K562 (cell line): ENCODE data around the gene DRD2. TPM values are rescaled to one million over a fixed set of nuclear protein-coding genes. Genes with fewer than 3 reads are reported as not detected.

Experiments
- ATAC-seq: fragments of 200-7000 bp; cut with Tn5 transposase; 3 replicates; pipeline ENCODE4 v1.9.1; 2020; ENCODE audit warnings: moderate library complexity
- BruUV-seq: library from RNA; stranded (reverse); fragments of 400-500 nt; replicated peaks from 2 replicates; lab custom pipeline; 2021; lab: Mats Ljungman, UMichigan
- CTCF ChIA-PET: fragments of 300-600 bp; formaldehyde crosslinking; extraction: SDS; loops from one replicate; lab custom pipeline; 2021; ENCODE audit warnings: low intra/inter-chr PET ratio; lab: Yijun Ruan, JAX
- POLR2A ChIA-PET: fragments of 300-600, 350-650 bp; sonication (Branson Sonifier 250); formaldehyde crosslinking; extraction: SDS; loops from one replicate; lab custom pipeline; 2021; ENCODE audit warnings: antibody characterized with exemption, inconsistent platforms; lab: Yijun Ruan, JAX
- DNase-seq, 4 experiments: peaks; one replicate each; pipeline versions ENCODE4 v3.0.0 to v3.0.0-alpha.2; 2011 to 2018; ENCODE audit warnings: low spot score in 3 of 4, mixed read lengths in 3 of 4; ENCODE audit errors: extremely low read depth in 1 of 4
- FAIRE-seq: peaks from 2 replicates; lab custom pipeline; 2011; peaks lifted over from hg19 to GRCh38; lab: Jason Lieb, UNC
- H2AFZ ChIP-seq: 2 replicates; pipeline ENCODE4 v1.6.0; 2011; ENCODE audit warnings: low read depth, low read length, control low read depth, inconsistent platforms
- H3K27ac ChIP-seq: fragments of 200-600 bp; 3 replicates; pipeline ENCODE4 v1.8.0; 2011; ENCODE audit warnings: low read depth, mild to moderate bottlenecking, control low read depth, inconsistent platforms, low read length, moderate library complexity, mixed read lengths; ENCODE audit errors: extremely low read depth
- H3K27me3 ChIP-seq, 2 experiments: fragments of 300-600 bp in 1 of 2; 2 replicates in 1 of 2; 3 replicates in 1 of 2; pipeline versions ENCODE4 v1.6.0 to v1.8.0; 2011; ENCODE audit warnings: inconsistent platforms in 2 of 2, low read length in 2 of 2, mild to moderate bottlenecking in 1 of 2, mixed read lengths in 1 of 2, moderate library complexity in 1 of 2; ENCODE audit not compliant: control insufficient read depth in 2 of 2, insufficient read depth in 2 of 2
- H3K36me3 ChIP-seq: fragments of 300-600 bp; 3 replicates; pipeline ENCODE4 v1.8.0; 2011; ENCODE audit warnings: mild to moderate bottlenecking, low read length, inconsistent platforms; ENCODE audit not compliant: control insufficient read depth, insufficient read depth
- H3K4me1 ChIP-seq, 2 experiments: fragments of 200-600 bp in 1 of 2; replicated peaks in 1 of 2; 2 replicates in 1 of 2; 3 replicates in 1 of 2; pipeline versions ENCODE4 v1.5.1 to v1.8.0; 2011; ENCODE audit warnings: inconsistent platforms in 2 of 2, low read length in 2 of 2, mild to moderate bottlenecking in 1 of 2, mixed read lengths in 1 of 2, moderate library complexity in 1 of 2; ENCODE audit not compliant: control insufficient read depth in 2 of 2, insufficient read depth in 2 of 2
- H3K4me2 ChIP-seq: 2 replicates; pipeline ENCODE4 v1.6.1; 2011; ENCODE audit warnings: low read length, control low read depth, inconsistent platforms, mixed read lengths; ENCODE audit not compliant: insufficient read depth
- H3K4me3 ChIP-seq: fragments of 200-600 bp; sonication (generic), shearing (Covaris generic); 2 replicates; pipeline ENCODE4 v1.5.1; 2016; ENCODE audit warnings: control low read depth, inconsistent platforms
- H3K79me2 ChIP-seq: fragments of 200-600 bp; 3 replicates; pipeline ENCODE4 v1.8.0; 2011; ENCODE audit warnings: low read length, inconsistent platforms; ENCODE audit not compliant: control insufficient read depth, insufficient read depth
- H3K9ac ChIP-seq, 2 experiments: 2 replicates each; pipeline versions ENCODE4 v1.6.0 to v1.6.1; 2011; ENCODE audit warnings: low read depth in 2 of 2, low read length in 2 of 2, control low read depth in 1 of 2, inconsistent platforms in 1 of 2, mild to moderate bottlenecking in 1 of 2, mixed read lengths in 1 of 2; ENCODE audit not compliant: insufficient read depth in 1 of 2
- H3K9me1 ChIP-seq: one replicate; pipeline ENCODE4 v1.6.0; 2011; ENCODE audit warnings: inconsistent platforms, mild to moderate bottlenecking, low read length, moderate library complexity; ENCODE audit not compliant: control insufficient read depth, insufficient read depth
- H3K9me3 ChIP-seq: replicated peaks from 2 replicates; pipeline ENCODE4 v1.5.1; 2011; ENCODE audit warnings: low read depth, low read length, inconsistent platforms; ENCODE audit not compliant: control insufficient read depth, insufficient read depth
- H4K20me1 ChIP-seq: replicated peaks from 2 replicates; pipeline ENCODE4 v1.6.1; 2011; ENCODE audit warnings: low read length, inconsistent platforms, mixed read lengths; ENCODE audit not compliant: control insufficient read depth, insufficient read depth
- CTCF ChIP-seq, 3 experiments: IDR thresholded peaks in 2 of 3; conservative IDR thresholded peaks in 1 of 3; 2 replicates each; pipeline ENCODE4 v1.5.1; 2011 to 2012; ENCODE audit warnings: low read length in 3 of 3, mild to moderate bottlenecking in 3 of 3, control low read depth in 2 of 3, improper control_type of control experiment in 1 of 3, inconsistent platforms in 1 of 3, low read depth in 1 of 3, mixed read lengths in 1 of 3, moderate library complexity in 1 of 3; ENCODE audit not compliant: insufficient read depth in 2 of 3
- GMEB1 ChIP-seq: fragments of 250-450 bp; sonication (Bioruptor Pico); IDR thresholded peaks from 2 replicates; pipeline ENCODE4 v1.4.0; 2020; ENCODE audit warnings: mild to moderate bottlenecking
- HBP1 ChIP-seq: fragments of 450-650 bp; formaldehyde crosslinking; IDR thresholded peaks from 2 replicates; pipeline ENCODE4 v1.4.0; 2022; ENCODE audit warnings: missing genetic modification characterization
- PATZ1 ChIP-seq: fragments of 250-450 bp; sonication (Bioruptor Pico); IDR thresholded peaks from 2 replicates; pipeline ENCODE4 v1.5.0; 2020; ENCODE audit warnings: mild to moderate bottlenecking, borderline replicate concordance
- RAD21 ChIP-seq, 2 experiments: fragments of 250-450 bp in 1 of 2; fragments of 450-650 bp in 1 of 2; sonication (Bioruptor Pico) in 1 of 2; formaldehyde crosslinking in 1 of 2; IDR thresholded peaks in 1 of 2; conservative IDR thresholded peaks in 1 of 2; 2 replicates each; pipeline versions ENCODE4 v1.4.0 to v1.8.0; 2020 to 2022; ENCODE audit warnings: mild to moderate bottlenecking in 2 of 2, moderate library complexity in 1 of 2
- SRSF1 ChIP-seq: fragments of 200-400 bp; formaldehyde crosslinking; IDR thresholded peaks from 2 replicates; pipeline ENCODE4 v1.6.1; 2017; ENCODE audit warnings: mild to moderate bottlenecking, low read depth, low read length, moderate library complexity
- TCFL5 ChIP-seq: fragments of 250-450 bp; sonication (Bioruptor Pico); conservative IDR thresholded peaks from 2 replicates; pipeline ENCODE4 v1.6.1; 2021; ENCODE audit warnings: mild to moderate bottlenecking, moderate library complexity, matching md5 sums
- U2AF1 ChIP-seq: fragments of 200-400 bp; formaldehyde crosslinking; optimal IDR thresholded peaks from 2 replicates; pipeline ENCODE3; 2017; ENCODE audit warnings: mild to moderate bottlenecking, low read depth, low read length, moderate library complexity
- ZKSCAN8 ChIP-seq: fragments of 200-800 bp; sonication (Bioruptor generic); IDR thresholded peaks from 2 replicates; pipeline ENCODE4 v1.6.1; 2016; ENCODE audit warnings: missing genetic modification characterization, missing compliant biosample characterization
- ZNF655 ChIP-seq: fragments of 250-450 bp; sonication (Bioruptor Pico); IDR thresholded peaks from 2 replicates; pipeline ENCODE4 v1.5.0; 2021
- WGBS: fragments of 100-300 bp; shearing (Covaris generic); methylation state at CpG from one replicate; pipeline ENCODE4 v1.1.6; 2016; ENCODE audit warnings: low coverage, mixed read lengths; ENCODE audit not compliant: insufficient coverage; ENCODE audit errors: missing lambda C conversion rate; 5-methylcytosine and 5-hydroxymethylcytosine counted together
- in situ Hi-C: fragments of 300-500 bp; cut with MboI; formaldehyde crosslinking; loops from 4 replicates; pipeline ENCODE4 v1.15.0; 2018; ENCODE audit warnings: inconsistent platforms, mixed read lengths
- intact Hi-C: fragments of 100-400 bp; cut with micrococcal nuclease; formaldehyde crosslinking; loops from 2 replicates; pipeline ENCODE4 v1.14.2; 2022
- polyA plus RNA-seq, 8 experiments: library from polyadenylated mRNA; depleted of rRNA in 4 of 8; stranded (reverse) in 5 of 8; unstranded in 3 of 8; fragments of >200 nt; fragmentation: Nextera tagmentation in 2 of 8; fragmentation: Illumina TruSeq in 1 of 8; extraction: Ambion mirVana in 2 of 8; extraction: Trizol in 1 of 8; gene quantifications; 2 replicates each; pipeline versions ENCODE4 v1.2.1 to v1.2.3, GENCODE V29; 2011 to 2014; ENCODE audit warnings: inconsistent platforms in 1 of 8, missing spikeins in 1 of 8
- total RNA-seq, 7 experiments: library from RNA; depleted of rRNA in 6 of 7; stranded (reverse); fragments of >200 nt in 6 of 7; fragmentation: Illumina TruSeq in 2 of 7; extraction: Trizol in 2 of 7; gene quantifications; 2 replicates each; pipeline versions ENCODE4 v1.2.1 to v1.2.3, GENCODE V29; 2011 to 2021; ENCODE audit warnings: low replicate concordance in 1 of 7

DRD2 gene
- total and polyA plus RNA-seq, 9 of the 15 experiments (the other 6 are each of a cell fraction or from before 2014, with no cell fraction given) = not detected

GRCh38 chr11:113494021-113494420 lies 18.8 kb upstream of the DRD2 start:
- no peak overlapping the region for H3K27ac ChIP-seq
- WGBS = under 1% methylated on average over 6 of the region's 6 CpGs
- ChIA-PET CTCF (interaction anchor here (0.9 kb wide), 1 partner anchor 188 kb away, joined by 3 read pairs; no protein-coding TSS in a partner anchor), POLR2A (interaction anchor here (1.4 kb wide), 1 partner anchor 11 kb away, joined by 5 read pairs; no protein-coding TSS in a partner anchor)
- H3K79me2 ChIP-seq = no peaks in the 10 kb centered on the region
- peak in 1 of 4 experiments; percentile 15 for DNase-seq
- no peak overlapping the region for H2AFZ ChIP-seq
- in situ Hi-C loops = no loop called here
- no peaks in the 10 kb centered on the region for H3K4me1 ChIP-seq
- H3K27me3 ChIP-seq = peaks cover 0 to 24% of the 10 kb centered on the region in 2 experiments; a peak in 3 of 5 replicates
- no peaks in the 10 kb centered on the region for H3K9me3 ChIP-seq
- no peak for ATAC-seq
- BruUV-seq = no TSS peak
- H3K4me2 ChIP-seq = no peak overlapping the region
- H3K9me1 ChIP-seq = no peaks in the 10 kb centered on the region
- H4K20me1 ChIP-seq = no peaks in the 10 kb centered on the region
- TF ChIP-seq GMEB1 (CRISPR knock-in tag) (no peak), CTCF (IDR thresholded peaks at IDR 0.05 in 2 of 3, conservative IDR thresholded peaks at IDR 0.05 in 1 of 3; ENCODE audit: insufficient read depth in 2 of 3, low read depth in 1 of 3, low read length in 3 of 3) (peak in 1 of 3 experiments; percentile 37; a peak in 3 of 6 replicates), ZKSCAN8 (CRISPR knock-in tag) (no peak), U2AF1 (no peak), ZNF655 (CRISPR knock-in tag) (no peak), PATZ1 (CRISPR knock-in tag) (no peak), RAD21 (CRISPR knock-in tag; conservative IDR thresholded peaks at IDR 0.05 in 1 of 2, IDR thresholded peaks at IDR 0.05 in 1 of 2) (peak; percentile 19 to 37; a peak in 3 of 4 replicates), HBP1 (no peak), SRSF1 (no peak), TCFL5 (CRISPR knock-in tag) (no peak)
- no peak for FAIRE-seq
- intact Hi-C loops = loop anchor here (10.0 kb wide), 1 partner anchor 189 kb away; no protein-coding TSS in a partner anchor
- H3K9ac ChIP-seq = no peak overlapping the region
- no peak overlapping the region for H3K4me3 ChIP-seq
- H3K36me3 ChIP-seq = no peaks in the 10 kb centered on the region
